BLaER1 treated with 17β-estradiol and CSF1 and Interleukin-3, amounts not matched to agents 10 nM and 100 nM (cell line): ENCODE results near the gene RNASEL.

ENCODE experiments used
- H3K27ac ChIP-seq, 11 experiments: shearing (Covaris generic); formaldehyde crosslinking; 2 replicates each; pipeline ENCODE4 v1.8.1; 2022
- H3K27me3 ChIP-seq, 11 experiments: shearing (Covaris generic); formaldehyde crosslinking; 2 replicates each; pipeline ENCODE4 v1.8.1; 2022
- H3K36me3 ChIP-seq, 11 experiments: shearing (Covaris generic); formaldehyde crosslinking; 2 replicates each; pipeline ENCODE4 v1.8.1; 2022
- H3K4me1 ChIP-seq, 10 experiments: shearing (Covaris generic); formaldehyde crosslinking; 2 replicates each; pipeline ENCODE4 v1.8.1; 2022
- H3K4me2 ChIP-seq, 11 experiments: shearing (Covaris generic); formaldehyde crosslinking; 2 replicates each; pipeline ENCODE4 v1.8.1; 2022
- H3K4me3 ChIP-seq, 10 experiments: shearing (Covaris generic); formaldehyde crosslinking; 2 replicates each; pipeline ENCODE4 v1.8.1; 2022
- H3K9ac ChIP-seq, 11 experiments: shearing (Covaris generic); formaldehyde crosslinking; 2 replicates each; pipeline ENCODE4 v1.8.1; 2022
- H3K9me3 ChIP-seq, 11 experiments: shearing (Covaris generic); formaldehyde crosslinking; replicated peaks in 1 of 11; 2 replicates each; pipeline ENCODE4 v1.8.1; 2022
- H4K20me1 ChIP-seq, 11 experiments: shearing (Covaris generic); formaldehyde crosslinking; 2 replicates each; pipeline ENCODE4 v1.8.1; 2022
- Cebpa-rat ChIP-seq, 11 experiments: shearing (Covaris generic); IDR thresholded peaks; 2 replicates each; pipeline ENCODE4 v1.8.1; 2022

Gene RNASEL

GRCh38 chr1:182527680-182528079 is 61.4 kb downstream of the RNASEL start:
- H3K9ac ChIP-seq: no peak overlapping the region
- no peak overlapping the region for H3K4me3 ChIP-seq
- 0 out of 22 replicates have a peak, but pooled peaks cover 0 to 3% (median 0%) of the 10 kb centered on the region in 11 experiments for H3K36me3 ChIP-seq
- H3K4me2 ChIP-seq: no peak overlapping the region
- H3K9me3 ChIP-seq: peaks cover 43 to 71% (median 61%) of the 10 kb centered on the region in 11 experiments
- no peaks in the 10 kb centered on the region for H4K20me1 ChIP-seq
- no peak overlapping the region for H3K27ac ChIP-seq
- no peaks in the 10 kb centered on the region for H3K27me3 ChIP-seq
- TF ChIP-seq Cebpa-rat (IDR thresholded peaks at IDR 0.05): no peak
- peaks cover 0 to 5% (median 0%) of the 10 kb centered on the region in 10 experiments; a peak in 1 of 20 replicates for H3K4me1 ChIP-seq

- no peak overlapping the region for H3K9ac ChIP-seq
- peaks cover 0 to 16% (median 11%) of the 10 kb centered on the region in 10 experiments; a peak in 10 of 20 replicates for H3K4me1 ChIP-seq
- no peak overlapping the region for H3K27ac ChIP-seq
- no peaks in the 10 kb centered on the region for H4K20me1 ChIP-seq
- no peak overlapping the region for H3K4me2 ChIP-seq
- no peak overlapping the region for H3K4me3 ChIP-seq
- H3K36me3 ChIP-seq: 0 out of 22 replicates have a peak, but pooled peaks cover 0 to 3% (median 0%) of the 10 kb centered on the region in 11 experiments
- peaks cover 43 to 71% (median 62%) of the 10 kb centered on the region in 11 experiments for H3K9me3 ChIP-seq
- TF ChIP-seq Cebpa-rat (IDR thresholded peaks at IDR 0.05): no peak
- no peaks in the 10 kb centered on the region for H3K27me3 ChIP-seq
These were observed 63.7 kb downstream of the RNASEL start for GRCh38 chr1:182525342-182525741.
